BLaER1 treated with 17β-estradiol and CSF1 and Interleukin-3, amounts not matched to agents 10 nM and 100 nM (cell line): ENCODE data around the gene AFTPH.

ENCODE experiments used
- H3K27ac ChIP-seq, 11 experiments: shearing (Covaris generic); formaldehyde crosslinking; 2 replicates each; pipeline ENCODE4 v1.8.1; 2022
- H3K27me3 ChIP-seq, 11 experiments: shearing (Covaris generic); formaldehyde crosslinking; 2 replicates each; pipeline ENCODE4 v1.8.1; 2022
- H3K36me3 ChIP-seq, 11 experiments: shearing (Covaris generic); formaldehyde crosslinking; 2 replicates each; pipeline ENCODE4 v1.8.1; 2022
- H3K4me1 ChIP-seq, 10 experiments: shearing (Covaris generic); formaldehyde crosslinking; 2 replicates each; pipeline ENCODE4 v1.8.1; 2022
- H3K4me2 ChIP-seq, 11 experiments: shearing (Covaris generic); formaldehyde crosslinking; 2 replicates each; pipeline ENCODE4 v1.8.1; 2022
- H3K4me3 ChIP-seq, 10 experiments: shearing (Covaris generic); formaldehyde crosslinking; 2 replicates each; pipeline ENCODE4 v1.8.1; 2022
- H3K9ac ChIP-seq, 11 experiments: shearing (Covaris generic); formaldehyde crosslinking; 2 replicates each; pipeline ENCODE4 v1.8.1; 2022
- H3K9me3 ChIP-seq, 11 experiments: shearing (Covaris generic); formaldehyde crosslinking; replicated peaks in 1 of 11; 2 replicates each; pipeline ENCODE4 v1.8.1; 2022
- H4K20me1 ChIP-seq, 11 experiments: shearing (Covaris generic); formaldehyde crosslinking; 2 replicates each; pipeline ENCODE4 v1.8.1; 2022
- Cebpa-rat ChIP-seq, 11 experiments: shearing (Covaris generic); IDR thresholded peaks; 2 replicates each; pipeline ENCODE4 v1.8.1; 2022

AFTPH gene

GRCh38 chr2:64613276-64613675 lies 89.1 kb downstream of the AFTPH start:
- Histone ChIP-seq H4K20me1 (no peaks in the 10 kb centered on the region; a peak in 1 of 22 replicates), H3K36me3 (no peaks in the 10 kb centered on the region), H3K4me1 (peaks cover 12 to 27% (median 18%) of the 10 kb centered on the region in 10 experiments), H3K4me3 (no peak overlapping the region), H3K27me3 (peaks cover 9 to 32% (median 28%) of the 10 kb centered on the region in 11 experiments), H3K27ac (no peak overlapping the region), H3K9me3 (no peaks in the 10 kb centered on the region), H3K9ac (no peak overlapping the region), H3K4me2 (peak overlapping the region in 9 of 11 experiments; percentile 1 to 70 (median 51); a peak in 17 of 22 replicates)
- TF ChIP-seq Cebpa-rat (IDR thresholded peaks at IDR 0.05) = no peak

DNA sequence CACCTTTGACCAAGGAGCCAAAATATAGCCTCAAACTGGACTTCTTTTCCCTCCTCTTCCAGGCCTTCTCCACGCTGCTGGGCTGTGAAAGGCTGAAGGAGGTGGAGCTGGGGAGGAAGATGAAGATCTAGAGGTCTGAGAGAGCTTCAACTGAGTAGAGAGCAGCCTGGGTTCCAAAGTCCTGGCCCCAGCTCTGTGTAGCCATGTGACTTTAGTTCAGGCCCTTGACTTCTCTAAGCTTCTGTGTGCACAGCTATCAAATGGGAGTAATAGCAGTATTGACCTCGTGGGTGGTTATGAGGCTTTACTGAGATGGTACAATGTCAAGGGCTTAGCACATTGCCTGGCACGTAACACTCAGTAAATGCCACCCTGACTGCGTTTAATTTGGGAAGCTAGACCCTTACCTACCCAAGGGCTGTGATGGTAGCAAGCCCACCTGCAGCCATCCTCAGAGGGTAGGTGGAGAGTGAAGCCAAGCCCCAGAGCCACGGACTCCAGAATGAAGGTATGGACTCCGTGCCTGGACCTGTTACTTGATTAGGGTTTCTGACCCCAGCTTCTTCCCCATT lies 91.2 kb downstream of the AFTPH start:
- Histone ChIP-seq H3K27ac (no peak overlapping the region), H3K4me3 (no peak overlapping the region)

GRCh38 chr2:64615844-64616536 lies 91.9 kb downstream of the AFTPH start:
- Histone ChIP-seq H3K27me3 (peaks cover 0 to 5% (median 1%) of the 10 kb centered on the region in 11 experiments; a peak in 8 of 22 replicates), H3K4me2 (no peak overlapping the region), H3K4me1 (peaks cover 4 to 14% (median 10%) of the 10 kb centered on the region in 10 experiments; a peak in 17 of 20 replicates), H3K9ac (no peak overlapping the region), H3K4me3 (no peak overlapping the region), H3K27ac (no peak overlapping the region), H3K9me3 (no peaks in the 10 kb centered on the region), H4K20me1 (no peaks in the 10 kb centered on the region; a peak in 1 of 22 replicates), H3K36me3 (no peaks in the 10 kb centered on the region)
- no peak for TF ChIP-seq Cebpa-rat (IDR thresholded peaks at IDR 0.05)

More for the DNA sequence above, 91.2 kb downstream of the AFTPH start:
- no peaks in the 10 kb centered on the region; a peak in 1 of 22 replicates for H4K20me1 ChIP-seq
- peaks cover 4 to 14% (median 10%) of the 10 kb centered on the region in 10 experiments; a peak in 17 of 20 replicates for H3K4me1 ChIP-seq
- no peak for TF ChIP-seq Cebpa-rat (IDR thresholded peaks at IDR 0.05)
- H3K36me3 ChIP-seq = no peaks in the 10 kb centered on the region
- no peak overlapping the region for H3K9ac ChIP-seq
- no peaks in the 10 kb centered on the region for H3K9me3 ChIP-seq
- no peak overlapping the region for H3K4me2 ChIP-seq
- peaks cover 0 to 12% (median 8%) of the 10 kb centered on the region in 11 experiments; a peak in 19 of 22 replicates for H3K27me3 ChIP-seq

- H3K27me3 ChIP-seq = no peaks in the 10 kb centered on the region
- no peak overlapping the region for H3K9ac ChIP-seq
- no peaks in the 10 kb centered on the region; a peak in 1 of 22 replicates for H4K20me1 ChIP-seq
- no peak overlapping the region for H3K27ac ChIP-seq
- H3K4me1 ChIP-seq = peaks cover 4 to 12% (median 9%) of the 10 kb centered on the region in 10 experiments; a peak in 17 of 20 replicates
- H3K4me3 ChIP-seq = no peak overlapping the region
- no peak for TF ChIP-seq Cebpa-rat (IDR thresholded peaks at IDR 0.05)
- H3K4me2 ChIP-seq = 0 out of 22 replicates have a peak overlapping the region, but pooled peaks of 1 of the 11 experiments have one; percentile 13
- H3K36me3 ChIP-seq = no peaks in the 10 kb centered on the region
- H3K9me3 ChIP-seq = no peaks in the 10 kb centered on the region
Observed at GRCh38 chr2:64617631-64618151, 93.6 kb downstream of the AFTPH start.

- H3K36me3 ChIP-seq = no peaks in the 10 kb centered on the region
- H3K27ac ChIP-seq = no peak overlapping the region
- H3K4me3 ChIP-seq = no peak overlapping the region
- H4K20me1 ChIP-seq = no peaks in the 10 kb centered on the region; a peak in 1 of 22 replicates
- H3K4me2 ChIP-seq = no peak overlapping the region
- H3K27me3 ChIP-seq = no peaks in the 10 kb centered on the region
- peaks cover 0 to 5% (median 0%) of the 10 kb centered on the region in 10 experiments; a peak in 4 of 20 replicates for H3K4me1 ChIP-seq
- no peak for TF ChIP-seq Cebpa-rat (IDR thresholded peaks at IDR 0.05)
- no peaks in the 10 kb centered on the region for H3K9me3 ChIP-seq
- H3K9ac ChIP-seq = no peak overlapping the region
Observed at GRCh38 chr2:64620661-64621060, 96.5 kb downstream of the AFTPH start.

- H3K9ac ChIP-seq = no peak overlapping the region
- H3K27ac ChIP-seq = no peak overlapping the region
- H3K36me3 ChIP-seq = no peaks in the 10 kb centered on the region
- H4K20me1 ChIP-seq = no peaks in the 10 kb centered on the region
- H3K4me3 ChIP-seq = no peak overlapping the region
- no peaks in the 10 kb centered on the region for H3K27me3 ChIP-seq
- H3K9me3 ChIP-seq = no peaks in the 10 kb centered on the region
- no peak for TF ChIP-seq Cebpa-rat (IDR thresholded peaks at IDR 0.05)
- no peak overlapping the region for H3K4me2 ChIP-seq
- peaks cover 0 to 12% (median 9%) of the 10 kb centered on the region in 10 experiments; a peak in 8 of 20 replicates for H3K4me1 ChIP-seq
Observed at GRCh38 chr2:64622443-64623241, 98.5 kb downstream of the AFTPH start.

DNA sequence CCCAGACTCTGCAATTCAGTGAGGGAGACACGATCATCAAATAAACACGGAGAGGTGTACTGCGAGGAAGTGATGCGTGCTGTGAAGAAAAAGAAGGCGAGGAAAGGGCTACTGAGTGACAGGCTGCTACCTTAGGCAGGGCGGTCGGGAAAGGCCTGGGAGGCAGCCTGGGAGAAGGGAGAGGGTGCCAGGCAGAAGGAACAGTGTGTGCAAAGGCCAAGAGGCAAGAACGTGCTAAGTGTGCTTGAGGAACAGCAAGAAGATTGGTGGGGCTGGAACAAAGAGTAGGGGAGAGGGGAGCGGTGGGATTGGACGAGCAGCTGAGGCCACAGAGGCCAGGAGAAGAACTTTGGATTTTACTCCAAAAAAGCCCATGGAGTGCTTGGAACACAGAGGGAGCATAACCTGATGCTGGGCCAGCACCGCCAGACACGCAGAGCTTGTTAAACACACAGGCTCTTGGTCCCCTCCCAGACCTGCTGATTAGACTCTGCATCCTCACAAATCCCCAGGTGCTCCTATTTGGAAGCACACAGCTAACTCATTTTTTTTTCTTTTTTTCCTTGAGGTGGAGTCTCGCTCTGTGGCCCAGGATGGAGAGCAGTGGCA lies 99.2 kb downstream of the AFTPH start:
- Histone ChIP-seq H3K9ac (no peak overlapping the region), H3K36me3 (no peaks in the 10 kb centered on the region), H3K9me3 (no peaks in the 10 kb centered on the region), H3K27me3 (no peaks in the 10 kb centered on the region), H3K4me2 (no peak overlapping the region), H3K27ac (no peak overlapping the region), H3K4me3 (no peak overlapping the region), H4K20me1 (no peaks in the 10 kb centered on the region), H3K4me1 (peaks cover 0 to 12% (median 9%) of the 10 kb centered on the region in 10 experiments; a peak in 8 of 20 replicates)
- TF ChIP-seq Cebpa-rat (IDR thresholded peaks at IDR 0.05) = no peak

GRCh38 chr2:64624108-64624610 lies 100.0 kb downstream of the AFTPH start:
- H3K27ac ChIP-seq = no peak overlapping the region

More at GRCh38 chr2:64624108-64624610, 100.0 kb downstream of the AFTPH start:
- no peak overlapping the region for H3K9ac ChIP-seq
- no peak for TF ChIP-seq Cebpa-rat (IDR thresholded peaks at IDR 0.05)
- no peaks in the 10 kb centered on the region for H3K9me3 ChIP-seq
- H3K4me2 ChIP-seq = no peak overlapping the region
- no peaks in the 10 kb centered on the region for H4K20me1 ChIP-seq
- no peak overlapping the region for H3K4me3 ChIP-seq
- no peaks in the 10 kb centered on the region for H3K36me3 ChIP-seq
- H3K27me3 ChIP-seq = no peaks in the 10 kb centered on the region
- H3K4me1 ChIP-seq = peaks cover 0 to 12% (median 9%) of the 10 kb centered on the region in 10 experiments; a peak in 8 of 20 replicates
